Activated CD4-positive, alpha-beta T cell treated with anti-CD3 and anti-CD28 coated beads for 24 hours (primary cell): ENCODE data around the gene ATF7IP2.
"Not testable (repeated sequence)": the region's sequence is repeated elsewhere in the genome, so short reads cannot be mapped to it uniquely, and the experiment has no call there.

Experiments used
- DNase-seq, 2 donors: peaks; one replicate each; pipeline ENCODE4 v3.0.0-alpha.2; 2020; ENCODE audit warnings: low read depth in 2 of 2

ATF7IP2 gene

DNA sequence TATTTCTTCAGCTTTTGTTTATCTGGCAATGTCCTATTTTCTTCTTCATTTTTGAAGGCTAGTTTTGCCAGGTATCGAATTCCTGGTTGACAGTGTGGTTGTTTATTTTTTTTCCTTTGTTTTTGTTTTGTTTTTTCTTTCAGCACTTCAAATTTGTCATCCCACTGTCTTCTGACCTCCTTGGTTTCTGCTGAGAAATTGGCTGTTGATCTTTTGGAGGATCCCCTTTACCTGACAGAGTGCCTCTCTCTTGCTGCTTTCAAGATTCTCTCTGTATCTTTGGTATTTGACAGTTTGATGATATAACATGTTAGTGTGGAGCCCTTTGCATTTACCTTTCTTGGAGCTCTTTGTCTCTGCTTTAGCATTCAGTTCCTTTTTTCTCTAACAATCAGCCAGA is 9.6 kb upstream of the ATF7IP2 start:
- DNase-seq: no peak

DNA sequence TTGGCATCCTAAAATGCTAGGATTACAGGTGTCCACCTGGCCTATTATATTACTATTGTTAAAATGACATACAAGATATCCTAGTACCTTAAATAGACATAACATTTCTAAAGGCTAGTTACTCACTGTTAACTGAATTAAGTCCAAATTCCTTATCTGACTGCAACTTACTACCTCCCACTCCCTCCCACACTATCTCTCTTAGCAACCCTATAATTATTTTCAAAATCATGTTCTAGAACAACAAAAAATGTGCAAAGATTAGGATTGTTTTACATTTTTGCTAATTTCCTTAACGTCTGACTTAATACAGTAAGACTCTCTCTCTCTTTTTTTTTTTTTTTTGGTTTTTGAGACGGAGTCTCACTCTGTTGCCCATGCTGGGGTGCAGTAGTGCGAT is 2.2 kb upstream of the ATF7IP2 start:
- no peak for DNase-seq

DNA sequence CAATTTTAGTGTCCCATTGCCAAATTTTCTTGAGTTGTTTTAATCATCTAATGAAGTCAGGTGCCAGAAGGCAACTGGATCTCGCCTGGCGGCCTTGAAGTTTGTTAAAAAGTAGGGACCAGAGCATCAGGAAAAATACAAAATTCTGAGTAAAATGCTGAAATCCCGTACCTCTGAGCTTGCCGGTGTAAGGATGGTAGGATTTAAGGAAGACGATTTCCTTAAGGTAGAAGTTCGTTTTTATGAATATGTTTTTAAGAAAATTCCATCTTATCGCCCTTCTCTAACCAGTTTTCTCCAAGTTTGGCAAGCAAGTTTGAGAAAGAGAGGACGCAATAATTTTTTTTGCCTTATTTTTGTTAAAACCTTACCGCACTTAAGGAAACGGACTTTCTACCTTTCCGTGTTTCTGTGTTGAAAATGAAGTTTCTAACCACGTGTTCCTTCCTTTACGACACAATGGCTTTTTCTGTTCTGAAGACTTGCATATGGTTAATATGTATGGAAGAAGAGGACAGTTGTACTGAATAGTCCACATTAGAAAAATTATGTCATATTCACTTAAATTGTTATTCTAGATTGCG is 748 bp downstream of the ATF7IP2 start:
- no peak for DNase-seq

DNA sequence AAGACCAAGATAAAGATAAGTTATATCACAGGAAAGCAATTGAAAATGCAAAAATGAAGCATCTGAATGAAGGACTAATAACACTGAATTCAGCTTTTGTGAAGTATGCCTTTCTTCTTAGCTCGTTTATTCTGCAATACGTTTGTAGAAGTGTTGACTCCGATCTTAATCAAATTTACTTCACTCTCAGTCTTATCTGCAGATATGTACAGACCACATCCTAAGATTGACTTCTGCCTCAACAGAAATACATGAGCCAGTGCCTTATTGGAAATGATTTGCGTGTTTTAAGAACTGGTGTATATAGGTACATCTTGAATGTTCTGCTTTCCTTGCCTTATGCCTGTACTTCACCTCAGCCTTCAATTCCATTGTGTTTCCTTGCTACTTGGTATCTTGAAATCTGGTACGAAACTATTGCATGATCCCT is 1.3 kb downstream of the ATF7IP2 start:
- no peak for DNase-seq

DNA sequence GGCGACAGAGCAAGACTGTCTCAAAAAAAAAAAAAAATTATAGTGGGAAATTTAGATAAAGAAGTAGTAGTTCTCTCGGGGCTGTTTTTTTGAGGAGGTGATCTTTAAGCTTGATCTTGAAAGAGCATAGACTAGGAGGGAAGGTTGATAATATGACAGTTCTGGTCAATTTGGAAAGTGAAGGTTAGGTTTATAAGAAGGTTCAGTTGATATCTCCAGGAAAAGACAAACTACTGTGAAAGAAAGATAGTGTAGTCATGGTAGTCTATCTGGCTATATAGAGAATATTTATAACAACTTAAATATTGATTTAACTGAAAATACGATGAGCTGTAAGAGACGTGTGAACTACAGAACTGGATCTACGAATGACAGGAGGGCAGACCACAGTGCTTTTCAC is 3.1 kb downstream of the ATF7IP2 start:
- DNase-seq: no peak

DNA sequence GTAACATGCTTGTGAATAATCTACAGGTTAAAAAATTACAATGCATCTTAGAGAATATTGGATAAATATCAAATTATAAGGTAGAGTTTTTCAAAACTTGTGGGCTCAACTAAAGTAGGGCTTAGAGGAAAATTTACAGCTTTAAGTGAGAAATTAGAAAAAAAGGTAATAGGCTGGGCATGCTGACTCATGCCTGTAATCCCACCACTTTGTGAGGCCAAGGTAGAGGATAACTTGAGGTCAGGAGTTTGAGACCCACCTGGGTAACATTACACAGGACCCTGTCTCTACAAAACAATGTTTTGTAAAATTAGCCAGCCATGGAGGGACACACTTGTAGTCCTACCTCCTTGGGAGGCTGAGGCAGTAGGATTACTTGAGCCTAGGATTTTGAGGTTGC is 4.5 kb downstream of the ATF7IP2 start:
- DNase-seq: no peak

DNA sequence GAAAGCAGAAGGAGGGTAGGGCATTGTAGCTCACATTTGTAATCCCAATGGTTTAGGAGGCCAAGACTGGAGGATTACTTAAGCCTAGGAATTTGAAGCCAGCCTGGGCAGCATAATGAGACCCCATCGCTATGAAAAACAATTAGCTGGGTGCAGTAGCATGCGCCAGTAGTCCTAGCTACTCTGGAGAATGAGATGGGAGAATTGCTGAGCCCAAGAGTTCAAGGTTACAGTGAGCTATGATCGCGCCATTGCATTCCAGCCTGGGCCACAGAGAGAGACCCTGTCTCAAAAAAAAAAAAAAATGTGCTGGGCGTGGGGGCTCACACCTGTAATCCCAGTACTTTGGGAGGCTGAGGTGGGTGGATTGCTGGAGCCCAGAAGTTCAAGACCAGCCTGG is 5.0 kb downstream of the ATF7IP2 start:
- DNase-seq: no peak

DNA sequence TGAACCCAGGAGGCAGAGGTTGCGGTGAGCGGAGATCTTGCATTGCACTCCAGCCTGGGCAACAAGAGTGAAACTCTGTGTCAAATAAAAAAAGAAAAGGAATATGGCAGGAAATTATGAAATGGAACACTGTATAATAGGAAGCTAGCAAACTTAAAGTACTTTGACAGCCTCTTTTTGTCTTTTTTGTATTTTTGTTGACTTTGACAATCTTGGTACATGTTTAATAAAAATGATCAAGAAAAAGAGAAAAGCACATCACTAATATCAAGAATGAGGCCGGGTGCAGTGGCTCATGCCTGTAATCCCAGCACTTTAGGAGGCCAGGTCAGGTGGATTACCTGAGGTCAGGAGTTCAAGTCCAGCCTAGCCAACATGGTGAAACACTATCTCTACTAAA is 5.5 kb downstream of the ATF7IP2 start:
- no peak for DNase-seq

DNA sequence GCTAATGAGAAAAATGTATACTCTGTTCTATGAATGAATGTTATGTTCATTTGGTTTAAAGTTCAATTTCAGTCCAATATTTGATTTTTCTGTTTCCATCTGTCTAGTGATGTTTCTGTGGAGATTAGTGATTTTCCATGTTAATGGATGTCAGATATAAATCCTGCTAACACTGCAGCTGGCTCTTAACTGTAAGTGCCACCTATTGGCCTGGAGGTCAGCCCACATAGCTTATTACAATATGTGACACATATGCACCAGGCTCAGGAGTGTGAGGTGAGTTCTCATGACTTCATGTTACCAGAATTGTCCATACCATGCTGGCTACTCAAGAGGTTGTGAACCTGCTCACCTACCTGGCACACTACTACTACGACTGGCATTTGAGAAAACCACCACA is 17.1 kb downstream of the ATF7IP2 start:
- no peak for DNase-seq

DNA sequence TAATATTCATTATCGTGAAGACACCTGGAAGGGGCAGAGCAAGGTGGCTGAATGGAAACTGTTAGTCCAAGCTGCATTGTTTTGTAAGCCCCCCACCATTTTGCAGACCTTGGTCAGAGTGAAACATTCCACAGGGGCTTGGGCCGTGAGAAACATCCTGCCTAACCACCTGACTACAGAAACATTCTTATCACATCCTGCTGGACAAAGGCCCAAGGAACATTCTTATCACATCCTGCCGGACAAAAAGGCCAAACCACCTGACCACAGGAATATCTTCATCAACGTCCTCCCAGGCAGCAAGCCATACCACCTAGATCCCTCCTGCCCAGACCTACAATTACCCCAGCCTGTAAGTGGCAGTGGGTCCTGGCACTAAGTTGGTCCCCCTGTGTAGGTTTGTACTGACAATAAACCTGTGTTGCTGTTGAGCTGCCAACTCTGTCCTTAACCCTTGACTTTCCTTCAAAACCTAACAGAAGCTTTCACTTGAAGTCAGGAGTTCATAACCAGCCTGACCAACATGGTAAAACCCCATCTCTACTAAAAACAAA is 19.6 kb downstream of the ATF7IP2 start:
- DNase-seq: no peak

DNA sequence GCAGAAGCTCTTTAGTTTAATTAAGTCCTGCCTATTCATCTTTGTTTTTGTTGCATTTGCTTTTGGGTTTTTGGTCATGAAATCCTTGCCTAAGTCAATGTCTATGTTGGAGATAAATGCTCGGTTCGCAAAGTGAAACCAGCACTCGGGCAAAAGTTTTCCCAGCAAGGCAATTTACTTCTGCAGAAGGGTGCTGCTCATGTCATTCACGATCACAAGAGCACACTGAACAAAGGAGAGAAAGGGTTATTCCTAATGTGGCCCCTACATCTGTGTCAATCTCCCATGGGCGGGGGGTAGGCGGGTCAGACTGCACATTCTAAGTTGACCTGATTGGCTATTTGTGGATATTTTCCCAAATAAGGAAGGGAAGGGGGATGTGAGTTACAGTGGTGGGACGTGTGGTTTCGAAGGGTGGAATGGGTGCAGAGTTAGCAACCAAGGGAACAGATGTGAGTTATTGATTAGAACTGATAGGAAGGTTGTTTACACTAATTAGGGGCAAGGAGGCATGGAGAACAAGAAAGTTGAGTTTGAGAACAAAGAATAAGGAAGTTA is 23.0 kb downstream of the ATF7IP2 start:
- DNase-seq: no peak

DNA sequence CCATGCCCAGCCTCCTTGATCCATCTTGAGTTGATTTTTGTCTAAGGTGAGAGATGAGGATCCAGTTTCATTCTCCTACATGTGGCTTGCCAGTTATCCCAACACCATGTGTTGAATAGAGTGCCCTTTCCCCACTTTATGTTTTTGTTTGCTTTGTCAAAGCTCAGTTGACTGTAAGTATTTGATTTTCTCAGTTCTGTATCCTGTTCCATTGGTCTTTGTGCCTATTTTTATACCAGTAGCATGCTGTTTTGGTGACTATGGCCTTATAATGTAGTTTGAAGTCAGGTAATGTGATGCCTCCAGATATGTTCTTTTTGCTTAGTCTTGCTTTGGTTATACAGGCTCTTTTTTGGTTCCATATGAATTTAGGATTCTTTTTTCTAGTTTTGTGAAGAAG is 23.9 kb downstream of the ATF7IP2 start:
- not testable (repeated sequence) for DNase-seq

DNA sequence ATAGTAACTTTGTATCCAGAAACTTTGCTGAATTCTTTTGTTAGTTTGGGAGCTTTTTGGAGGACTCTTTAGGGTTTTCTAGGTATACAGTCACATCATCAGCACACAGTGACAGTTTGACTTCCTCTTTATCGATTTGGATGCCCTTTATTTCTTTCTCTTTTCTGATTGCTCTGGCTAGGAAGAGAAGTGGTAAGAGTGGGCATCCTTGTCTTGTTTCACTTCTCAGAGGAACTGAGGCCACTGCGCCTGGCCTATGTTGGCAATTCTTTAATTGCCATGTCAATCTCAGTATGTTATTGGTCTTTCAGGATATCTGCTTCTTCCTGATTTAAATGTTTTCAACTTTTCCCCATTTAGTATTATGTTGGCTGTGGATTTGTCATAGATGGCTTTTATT is 24.6 kb downstream of the ATF7IP2 start:
- no peak for DNase-seq

DNA sequence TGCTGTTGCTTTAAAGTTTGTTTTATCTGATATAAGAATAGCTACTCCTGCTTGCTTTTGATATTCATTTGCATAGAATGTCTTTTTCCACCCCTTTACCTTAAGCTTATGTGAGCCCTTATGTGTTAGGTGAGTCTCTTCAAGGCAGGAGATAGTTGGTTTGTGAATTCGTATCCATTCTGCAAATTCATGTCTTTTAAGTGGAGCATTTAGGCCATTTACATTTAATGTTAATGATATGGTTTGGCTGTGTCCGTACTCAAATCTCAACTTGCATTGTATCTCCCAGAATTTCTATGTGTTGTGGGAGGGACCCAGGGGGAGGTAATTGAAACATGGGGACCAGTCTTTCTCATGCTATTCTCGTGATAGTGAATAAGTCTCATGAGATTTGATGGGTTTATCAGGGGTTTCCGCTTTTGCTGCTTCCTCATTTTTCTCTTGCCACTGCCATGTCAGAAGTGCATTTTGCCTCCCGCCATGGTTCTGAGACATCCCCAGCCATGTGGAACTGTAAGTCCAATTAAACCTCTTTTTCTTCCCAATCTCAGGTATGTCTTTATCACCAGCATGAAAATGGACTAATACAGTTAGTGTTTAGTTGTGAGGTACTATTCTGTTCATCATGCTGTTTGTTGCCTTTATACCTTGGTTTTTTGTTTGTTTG is 27.2 kb downstream of the ATF7IP2 start:
- no peak for DNase-seq

DNA sequence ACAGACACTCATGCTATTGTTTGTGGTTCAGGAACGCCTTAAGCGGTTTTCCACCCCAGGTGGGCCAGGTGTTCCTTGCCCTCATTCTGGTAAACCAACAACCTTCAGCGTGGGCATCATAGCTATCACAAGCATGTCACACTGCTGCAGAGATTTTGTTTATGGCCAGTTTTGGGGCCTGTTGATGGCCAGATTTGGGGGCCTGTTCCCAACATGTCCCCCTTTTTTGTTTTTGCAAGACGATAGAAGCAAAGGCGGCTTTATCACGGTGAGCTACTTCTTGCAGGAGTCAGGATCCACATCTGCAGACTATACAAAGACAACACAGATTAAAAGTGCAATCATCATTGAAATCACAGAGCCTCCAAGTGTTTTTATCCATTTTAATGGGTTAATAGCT is 32.3 kb downstream of the ATF7IP2 start:
- not testable (repeated sequence) for DNase-seq

DNA sequence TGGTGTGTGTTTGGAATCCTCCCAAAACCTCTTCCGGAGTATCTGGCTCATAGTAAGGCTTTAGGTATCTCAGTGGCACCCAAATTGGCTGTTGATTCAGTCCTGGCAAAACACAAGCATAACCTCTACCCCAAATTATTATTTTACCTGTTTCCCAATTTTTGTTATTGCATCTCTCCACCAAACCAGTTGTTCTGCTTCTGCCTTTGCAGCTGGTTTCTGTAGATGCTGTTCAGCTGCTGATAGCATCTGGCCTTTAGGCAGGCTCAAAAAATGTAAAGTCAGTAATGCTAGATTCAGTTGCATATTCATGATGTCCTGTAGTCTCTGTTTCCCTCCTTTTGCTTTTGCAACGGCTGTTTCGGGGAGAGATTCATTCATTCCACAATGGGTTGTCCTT is 33.8 kb downstream of the ATF7IP2 start:
- no peak for DNase-seq

DNA sequence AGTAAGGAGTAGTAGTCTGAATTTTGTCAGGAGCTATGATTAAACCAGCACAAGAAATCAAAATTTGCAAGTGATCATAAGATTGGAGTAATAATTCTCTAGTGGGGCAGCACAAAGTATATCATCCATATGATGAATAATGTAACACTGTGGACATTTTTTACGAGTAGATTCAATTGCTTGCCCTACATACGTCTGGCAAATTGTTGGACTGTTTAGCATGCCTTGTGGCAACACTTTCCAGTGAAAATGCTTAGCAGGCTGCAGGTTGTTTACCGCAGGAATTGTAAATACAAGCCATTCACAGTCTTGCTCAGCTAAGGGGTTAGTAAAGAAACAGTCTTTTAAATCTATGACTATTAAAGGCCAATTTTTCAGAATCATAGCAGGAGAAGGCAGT is 35.7 kb downstream of the ATF7IP2 start:
- DNase-seq: no peak

DNA sequence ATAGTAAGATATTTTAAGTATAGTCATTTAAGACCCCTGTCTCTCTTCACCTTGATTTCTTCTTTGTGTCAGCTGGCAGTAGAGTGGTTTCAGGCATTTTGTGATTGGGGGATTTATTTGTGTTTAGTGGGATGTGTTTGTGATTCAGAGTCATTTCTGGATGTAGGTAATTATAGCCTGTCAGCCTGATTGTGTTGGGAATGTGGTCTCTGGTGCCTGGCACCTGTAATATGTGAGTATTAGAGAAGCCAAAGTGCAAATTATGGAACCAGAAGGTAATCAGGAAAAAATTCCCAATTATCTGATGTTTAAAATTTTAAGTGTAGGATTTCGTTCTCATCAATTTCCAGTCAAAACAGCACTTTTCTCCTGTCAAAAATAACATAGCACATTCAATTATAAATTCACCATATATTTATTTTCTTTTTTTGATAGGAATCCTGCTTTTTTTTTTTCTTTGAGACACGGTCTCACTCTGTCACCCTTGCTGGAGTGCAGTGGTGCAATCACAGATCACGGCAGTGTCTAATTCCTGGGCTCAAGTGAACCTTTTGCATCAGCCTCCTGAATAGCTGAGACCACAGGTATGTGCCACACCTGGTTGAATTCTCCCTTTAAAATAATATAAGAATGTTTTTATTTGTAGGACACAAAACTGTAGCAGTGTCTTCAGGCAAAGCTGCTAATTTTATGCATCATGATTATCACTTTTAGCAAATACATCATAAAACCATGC is 42.7 kb downstream of the ATF7IP2 start:
- DNase-seq: no peak

DNA sequence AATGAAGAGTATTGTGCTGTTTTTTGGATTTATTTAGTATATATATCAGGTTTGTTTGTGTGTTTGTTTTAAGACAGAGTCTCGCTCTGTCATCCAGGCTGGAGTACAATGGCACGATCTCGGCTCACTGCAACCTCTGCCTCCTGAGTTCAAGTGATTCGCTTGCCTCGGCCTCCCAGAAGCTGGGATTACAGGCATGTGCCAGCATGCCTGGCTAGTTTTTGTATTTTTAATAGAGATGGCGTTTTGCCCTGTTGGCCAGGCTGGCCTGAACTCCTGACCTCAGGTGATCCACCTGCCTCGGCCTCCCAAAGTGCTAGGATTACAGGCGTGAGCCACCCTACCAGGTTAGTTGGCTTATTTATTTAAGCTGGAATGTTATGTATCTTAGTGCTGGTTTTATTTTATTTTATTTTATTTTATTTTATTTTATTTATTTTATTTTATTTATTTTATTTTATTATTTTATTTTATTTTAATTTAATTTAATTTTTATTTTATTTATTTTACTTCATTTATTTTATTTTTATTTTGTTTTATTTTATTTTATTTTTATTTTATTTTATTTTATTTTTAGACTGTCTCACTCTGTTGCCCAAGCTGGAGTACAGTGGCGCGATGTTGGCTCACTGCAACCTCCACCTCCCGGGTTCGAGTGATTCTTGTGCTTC is 43.6 kb downstream of the ATF7IP2 start:
- not testable (repeated sequence) for DNase-seq

DNA sequence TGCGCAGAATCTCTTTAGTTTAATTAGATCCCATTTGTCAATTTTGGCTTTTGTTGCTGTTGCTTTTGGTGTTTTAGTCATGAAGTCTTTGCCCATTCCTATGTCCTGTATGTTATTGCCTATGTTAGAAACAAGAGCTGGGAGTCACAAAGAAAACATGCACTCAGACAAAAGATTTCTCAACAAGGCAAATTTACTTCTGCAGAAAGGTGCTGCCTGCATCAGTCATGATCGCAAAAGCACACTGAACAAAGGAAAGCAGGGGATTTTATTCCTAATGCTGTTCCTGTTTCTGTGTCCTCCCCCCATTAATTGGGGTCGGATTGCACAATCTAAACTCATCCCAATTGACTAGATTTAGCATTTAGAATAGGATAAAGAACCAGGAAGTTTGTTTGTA is 55.9 kb downstream of the ATF7IP2 start:
- DNase-seq: no peak

DNA sequence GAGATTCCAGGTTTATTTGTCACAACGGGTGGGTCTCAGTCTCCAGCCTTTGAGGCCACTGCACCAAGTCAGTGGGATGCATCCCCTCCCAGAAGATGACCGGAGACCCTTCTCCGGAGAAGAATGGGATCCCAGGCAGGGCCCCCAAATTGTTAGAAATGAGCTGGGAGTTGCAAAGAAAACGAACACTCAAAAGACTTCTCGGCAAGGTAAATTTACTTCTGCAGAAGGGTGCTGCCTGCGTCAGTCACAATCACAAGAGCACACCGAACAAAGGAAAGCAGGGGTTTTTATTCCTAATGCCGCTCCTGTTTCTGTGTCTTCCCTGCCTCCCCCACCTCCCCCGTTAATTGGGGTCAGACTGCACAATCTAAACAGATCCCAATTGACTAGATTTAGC is 61.4 kb downstream of the ATF7IP2 start:
- DNase-seq: no peak
